Sciatic nerve (tissue), 2 donors: ENCODE measurements around the gene TPRKB. TPM values are rescaled to one million over a fixed set of nuclear protein-coding genes. Genes with fewer than 3 reads are reported as not detected.
"Not testable (repeated sequence)": the region's sequence is repeated elsewhere in the genome, so short reads cannot be mapped to it uniquely, and the experiment has no call there.

Experiments
- ATAC-seq: fragments of 200-7000 bp; cut with Tn5 transposase; one replicate; pipeline ENCODE4 v1.9.1; 2020; ENCODE audit warnings: mild to moderate bottlenecking, moderate library complexity
- DNase-seq: peaks from one replicate; pipeline ENCODE4 v3.0.0-alpha.2; 2020; ENCODE audit warnings: low spot score
- intact Hi-C: fragments of 100-400 bp; cut with DNase I; formaldehyde crosslinking; loops from one replicate; pipeline ENCODE4 v1.14.2; 2022
- total RNA-seq: library from RNA; stranded (reverse); fragmentation: NEBNext Ultra II Directional; extraction: Animal tissue kit (Norgen Biotek cat#: 25700); gene quantifications from one replicate; pipeline ENCODE4 v1.2.1, GENCODE V29; 2021
- donor health status: DM: no; HTN: no; CAD: no.
- donor health status: DM: no; HTN: no; CAD: no.

Gene TPRKB
- total RNA-seq = 16.1 TPM

GRCh38 chr2:73736855-73737779 lies at the start of gene TPRKB:
Gene TPRKB, minus strand, starts transcription at chr2:73737345. Its CDS starts 2,776 bp downstream, at chr2:73734569.
- intact Hi-C loops = no loop called here
- ATAC-seq = peak; percentile 100
- DNase-seq = peak; percentile 97

- DNase-seq, ATAC-seq, intact Hi-C loops: not testable (repeated sequence)
These were observed 46.7 kb upstream of the TPRKB start, which contains the start of gene C2orf78 for GRCh38 chr2:73783883-73784282. Gene C2orf78, plus strand, starts transcription at chr2:73784183. Its CDS starts 127 bp downstream, at chr2:73784310.

- ATAC-seq, DNase-seq, intact Hi-C loops: not testable (repeated sequence)
These were observed 46.3 kb upstream of the TPRKB start for GRCh38 chr2:73783402-73783801.

- intact Hi-C loops = no loop called here
- ATAC-seq = no peak
- DNase-seq = no peak
These were observed 43.1 kb upstream of the TPRKB start for GRCh38 chr2:73780237-73780582.

GRCh38 chr2:73779467-73780236 lies 42.5 kb upstream of the TPRKB start, which contains the start of gene DUSP11:
Gene DUSP11, minus strand, starts transcription at chr2:73780103. Its CDS starts 129 bp downstream, at chr2:73779974.
- ATAC-seq = peak; percentile 100
- DNase-seq = peak; percentile 97
- intact Hi-C loops = no loop called here

- intact Hi-C loops, DNase-seq, ATAC-seq: not testable (repeated sequence)
These were observed 41.8 kb upstream of the TPRKB start for GRCh38 chr2:73778867-73779466.

- DNase-seq = no peak
- intact Hi-C loops = no loop called here
- ATAC-seq = no peak
These were observed 39.8 kb upstream of the TPRKB start for GRCh38 chr2:73776869-73777519.

- intact Hi-C loops = no loop called here
- no peak for ATAC-seq
- DNase-seq = no peak
These were observed 39.2 kb upstream of the TPRKB start for GRCh38 chr2:73776381-73776780.

- intact Hi-C loops = no loop called here
- no peak for ATAC-seq
- no peak for DNase-seq
These were observed 35.7 kb upstream of the TPRKB start for GRCh38 chr2:73772819-73773218.

GRCh38 chr2:73770725-73771124 lies 33.6 kb upstream of the TPRKB start:
- DNase-seq (no peak), ATAC-seq (no peak)
- intact Hi-C loops = no loop called here

- ATAC-seq (no peak), DNase-seq (no peak)
- intact Hi-C loops = no loop called here
These were observed 29.8 kb upstream of the TPRKB start for GRCh38 chr2:73766994-73767393.

GRCh38 chr2:73766349-73766748 lies 29.2 kb upstream of the TPRKB start:
- intact Hi-C loops = no loop called here
- ATAC-seq = no peak
- no peak for DNase-seq

- intact Hi-C loops = no loop called here
- DNase-seq (no peak), ATAC-seq (no peak)
These were observed 27.8 kb upstream of the TPRKB start for GRCh38 chr2:73764945-73765344.

GRCh38 chr2:73762571-73762970 lies 25.4 kb upstream of the TPRKB start:
- intact Hi-C loops = no loop called here
- no peak for ATAC-seq
- DNase-seq = no peak

- intact Hi-C loops = no loop called here
- ATAC-seq = no peak
- no peak for DNase-seq
These were observed 22.8 kb upstream of the TPRKB start for GRCh38 chr2:73759904-73760303.

GRCh38 chr2:73759285-73759764 lies 22.2 kb upstream of the TPRKB start:
- ATAC-seq = peak; percentile 28
- no peak for DNase-seq
- intact Hi-C loops = no loop called here

- ATAC-seq, intact Hi-C loops, DNase-seq: not testable (repeated sequence)
These were observed 17.2 kb upstream of the TPRKB start for GRCh38 chr2:73754332-73754731.

- ATAC-seq (no peak), DNase-seq (no peak)
- intact Hi-C loops = no loop called here
These were observed 12.2 kb upstream of the TPRKB start for GRCh38 chr2:73749314-73749713.

GRCh38 chr2:73746877-73747208 lies 9.7 kb upstream of the TPRKB start:
- intact Hi-C loops = no loop called here
- ATAC-seq = no peak

More at GRCh38 chr2:73746877-73747208, 9.7 kb upstream of the TPRKB start:
- DNase-seq = no peak
